Stomach (tissue), 4 donors: Measurements from ENCODE around the gene CEACAM4.

Experiments used
- POLR2AphosphoS5 ChIP-seq, 3 donors: sonication (generic); formaldehyde crosslinking; IDR thresholded peaks; one replicate each; pipeline ENCODE4 v1.6.1; 2016; ENCODE audit warnings: antibody characterized with exemption in 3 of 3
- TF ChIP-seq, protein P1 (sequence below), 7 experiments: fragments of 450-650 bp in 4 of 7; fragments of 200-600 bp in 3 of 7; sonication (generic) in 3 of 7; IDR thresholded peaks; one replicate each; pipeline ENCODE4 v1.5.1; 2016 to 2019; ENCODE audit warnings: antibody characterized with exemption in 7 of 7, control low read depth in 2 of 7, mild to moderate bottlenecking in 1 of 7

DNA sequence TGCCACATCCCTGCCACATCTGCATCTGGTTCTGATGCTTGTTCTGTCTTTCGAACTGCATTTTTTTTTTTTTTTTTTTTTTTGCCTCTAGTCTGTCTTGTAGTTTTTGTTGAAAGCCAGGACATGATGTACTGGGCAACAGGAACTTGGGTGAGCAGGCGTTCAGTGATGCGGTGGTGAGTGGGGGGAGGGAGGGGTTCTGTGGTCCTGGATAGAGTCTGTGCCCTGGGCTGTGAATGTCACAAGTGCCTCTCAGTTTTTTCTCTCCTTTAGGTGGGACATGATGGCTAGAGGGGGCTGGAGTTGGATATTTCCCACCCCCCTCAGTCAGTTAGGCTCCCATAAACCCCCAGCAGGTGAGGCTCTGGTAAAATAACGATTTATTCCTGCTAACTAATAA, 3.5 kb downstream of the CEACAM4 start:
- TF ChIP-seq POLR2AphosphoS5 (IDR thresholded peaks at IDR 0.05): no peak
- TF ChIP-seq, protein P1, sequence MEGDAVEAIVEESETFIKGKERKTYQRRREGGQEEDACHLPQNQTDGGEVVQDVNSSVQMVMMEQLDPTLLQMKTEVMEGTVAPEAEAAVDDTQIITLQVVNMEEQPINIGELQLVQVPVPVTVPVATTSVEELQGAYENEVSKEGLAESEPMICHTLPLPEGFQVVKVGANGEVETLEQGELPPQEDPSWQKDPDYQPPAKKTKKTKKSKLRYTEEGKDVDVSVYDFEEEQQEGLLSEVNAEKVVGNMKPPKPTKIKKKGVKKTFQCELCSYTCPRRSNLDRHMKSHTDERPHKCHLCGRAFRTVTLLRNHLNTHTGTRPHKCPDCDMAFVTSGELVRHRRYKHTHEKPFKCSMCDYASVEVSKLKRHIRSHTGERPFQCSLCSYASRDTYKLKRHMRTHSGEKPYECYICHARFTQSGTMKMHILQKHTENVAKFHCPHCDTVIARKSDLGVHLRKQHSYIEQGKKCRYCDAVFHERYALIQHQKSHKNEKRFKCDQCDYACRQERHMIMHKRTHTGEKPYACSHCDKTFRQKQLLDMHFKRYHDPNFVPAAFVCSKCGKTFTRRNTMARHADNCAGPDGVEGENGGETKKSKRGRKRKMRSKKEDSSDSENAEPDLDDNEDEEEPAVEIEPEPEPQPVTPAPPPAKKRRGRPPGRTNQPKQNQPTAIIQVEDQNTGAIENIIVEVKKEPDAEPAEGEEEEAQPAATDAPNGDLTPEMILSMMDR (IDR thresholded peaks at IDR 0.05): no peak
